ENCODE results near the gene LRP1.

DNA sequence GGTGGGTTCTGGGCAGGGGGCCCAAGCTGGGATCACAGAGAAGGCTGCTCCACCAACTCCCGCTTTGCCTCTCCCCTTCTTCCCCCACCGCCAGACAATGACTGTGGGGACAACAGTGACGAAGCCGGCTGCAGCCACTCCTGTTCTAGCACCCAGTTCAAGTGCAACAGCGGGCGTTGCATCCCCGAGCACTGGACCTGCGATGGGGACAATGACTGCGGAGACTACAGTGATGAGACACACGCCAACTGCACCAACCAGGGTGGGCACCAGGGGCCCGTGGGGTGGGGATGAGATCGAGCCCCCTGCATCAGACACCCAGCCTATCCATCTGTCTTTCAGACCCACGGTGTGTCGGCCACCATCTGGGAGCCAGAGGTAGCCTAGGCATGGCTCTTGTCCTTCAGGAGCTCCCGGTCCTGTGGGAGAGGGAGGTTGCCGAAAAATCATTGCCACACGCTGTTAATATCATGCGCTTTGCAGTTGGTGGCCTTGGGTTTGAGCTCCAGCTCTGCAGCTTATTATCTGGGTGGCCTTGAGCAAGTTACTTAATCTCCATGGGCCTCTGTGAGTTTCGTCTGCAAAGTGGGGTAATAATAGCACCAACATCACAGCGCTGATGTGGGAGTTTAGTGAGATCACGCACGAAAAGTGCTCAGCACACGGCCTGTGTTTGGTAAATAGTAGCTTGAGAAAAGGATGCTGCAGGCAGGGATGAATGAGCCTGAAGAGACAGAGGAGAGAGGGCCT is 40.9 kb downstream of the LRP1 start:
- TF ChIP-seq POLR2A (IDR thresholded peaks at IDR 0.05; ENCODE audit: extremely low read depth, insufficient read length) (no peak), MYC (IDR thresholded peaks at IDR 0.05; ENCODE audit: low read depth, low read length) (no peak)
- TF ChIP-seq, protein P1, sequence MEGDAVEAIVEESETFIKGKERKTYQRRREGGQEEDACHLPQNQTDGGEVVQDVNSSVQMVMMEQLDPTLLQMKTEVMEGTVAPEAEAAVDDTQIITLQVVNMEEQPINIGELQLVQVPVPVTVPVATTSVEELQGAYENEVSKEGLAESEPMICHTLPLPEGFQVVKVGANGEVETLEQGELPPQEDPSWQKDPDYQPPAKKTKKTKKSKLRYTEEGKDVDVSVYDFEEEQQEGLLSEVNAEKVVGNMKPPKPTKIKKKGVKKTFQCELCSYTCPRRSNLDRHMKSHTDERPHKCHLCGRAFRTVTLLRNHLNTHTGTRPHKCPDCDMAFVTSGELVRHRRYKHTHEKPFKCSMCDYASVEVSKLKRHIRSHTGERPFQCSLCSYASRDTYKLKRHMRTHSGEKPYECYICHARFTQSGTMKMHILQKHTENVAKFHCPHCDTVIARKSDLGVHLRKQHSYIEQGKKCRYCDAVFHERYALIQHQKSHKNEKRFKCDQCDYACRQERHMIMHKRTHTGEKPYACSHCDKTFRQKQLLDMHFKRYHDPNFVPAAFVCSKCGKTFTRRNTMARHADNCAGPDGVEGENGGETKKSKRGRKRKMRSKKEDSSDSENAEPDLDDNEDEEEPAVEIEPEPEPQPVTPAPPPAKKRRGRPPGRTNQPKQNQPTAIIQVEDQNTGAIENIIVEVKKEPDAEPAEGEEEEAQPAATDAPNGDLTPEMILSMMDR (IDR thresholded peaks at IDR 0.05; ENCODE audit: low read depth, low read length), result no peak
- TF ChIP-seq, protein P2, sequence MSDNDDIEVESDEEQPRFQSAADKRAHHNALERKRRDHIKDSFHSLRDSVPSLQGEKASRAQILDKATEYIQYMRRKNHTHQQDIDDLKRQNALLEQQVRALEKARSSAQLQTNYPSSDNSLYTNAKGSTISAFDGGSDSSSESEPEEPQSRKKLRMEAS (IDR thresholded peaks at IDR 0.05; ENCODE audit: low read depth, low read length), result no peak
